Fibroblast of mammary gland (primary cell): Measurements from ENCODE around the gene SIN3A.

Experiments used
- DNase-seq: peaks from one replicate; pipeline ENCODE4 v3.0.0-alpha.2; 2010; ENCODE audit warnings: low read depth
- H3K4me3 ChIP-seq: 2 replicates; pipeline ENCODE4 v1.5.1; 2011; ENCODE audit warnings: low read depth, mild to moderate bottlenecking, low read length, moderate library complexity; ENCODE audit not compliant: control insufficient read depth
- TF ChIP-seq, protein P1 (sequence below): conservative IDR thresholded peaks from 2 replicates; pipeline ENCODE4 v1.5.1; 2011; ENCODE audit warnings: low read depth, low read length, inconsistent platforms; ENCODE audit not compliant: control insufficient read depth, insufficient read depth

The SIN3A gene

DNA sequence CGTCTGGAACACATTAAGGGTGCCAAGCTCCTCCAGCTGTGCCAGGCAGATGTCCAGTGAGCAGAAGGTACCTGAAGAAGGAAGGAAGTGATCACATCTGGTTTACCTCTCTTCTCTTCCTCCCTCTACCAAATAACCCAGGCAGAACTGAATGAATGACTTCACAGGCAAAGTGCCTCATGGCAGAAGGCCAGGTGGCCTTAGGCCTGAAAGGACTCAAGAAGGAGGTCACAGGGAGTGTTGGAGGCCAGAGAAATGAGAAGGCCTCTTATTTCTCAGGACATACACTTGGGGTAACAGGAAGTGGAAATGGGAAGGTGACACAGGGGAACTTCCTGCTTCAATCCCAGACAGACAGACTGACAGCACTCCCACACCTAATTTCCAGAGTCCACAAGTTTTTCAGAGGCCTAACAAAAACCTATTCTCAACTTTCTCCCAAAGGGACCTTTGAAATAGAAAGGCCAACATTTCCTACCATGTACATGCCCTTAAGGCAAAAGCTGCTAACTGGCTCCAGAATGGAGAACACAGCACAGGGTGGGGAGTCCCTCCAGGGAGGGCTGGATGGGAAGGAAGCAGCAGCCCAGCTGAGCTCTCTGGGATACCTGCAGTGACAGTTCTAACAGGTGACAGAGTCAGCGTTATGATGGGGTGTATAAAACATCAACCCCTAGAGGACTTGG, 17.6 kb upstream of the SIN3A start:
- H3K4me3 ChIP-seq, result no peak overlapping the region
- TF ChIP-seq, protein P1, sequence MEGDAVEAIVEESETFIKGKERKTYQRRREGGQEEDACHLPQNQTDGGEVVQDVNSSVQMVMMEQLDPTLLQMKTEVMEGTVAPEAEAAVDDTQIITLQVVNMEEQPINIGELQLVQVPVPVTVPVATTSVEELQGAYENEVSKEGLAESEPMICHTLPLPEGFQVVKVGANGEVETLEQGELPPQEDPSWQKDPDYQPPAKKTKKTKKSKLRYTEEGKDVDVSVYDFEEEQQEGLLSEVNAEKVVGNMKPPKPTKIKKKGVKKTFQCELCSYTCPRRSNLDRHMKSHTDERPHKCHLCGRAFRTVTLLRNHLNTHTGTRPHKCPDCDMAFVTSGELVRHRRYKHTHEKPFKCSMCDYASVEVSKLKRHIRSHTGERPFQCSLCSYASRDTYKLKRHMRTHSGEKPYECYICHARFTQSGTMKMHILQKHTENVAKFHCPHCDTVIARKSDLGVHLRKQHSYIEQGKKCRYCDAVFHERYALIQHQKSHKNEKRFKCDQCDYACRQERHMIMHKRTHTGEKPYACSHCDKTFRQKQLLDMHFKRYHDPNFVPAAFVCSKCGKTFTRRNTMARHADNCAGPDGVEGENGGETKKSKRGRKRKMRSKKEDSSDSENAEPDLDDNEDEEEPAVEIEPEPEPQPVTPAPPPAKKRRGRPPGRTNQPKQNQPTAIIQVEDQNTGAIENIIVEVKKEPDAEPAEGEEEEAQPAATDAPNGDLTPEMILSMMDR, result no peak
- no peak for DNase-seq

DNA sequence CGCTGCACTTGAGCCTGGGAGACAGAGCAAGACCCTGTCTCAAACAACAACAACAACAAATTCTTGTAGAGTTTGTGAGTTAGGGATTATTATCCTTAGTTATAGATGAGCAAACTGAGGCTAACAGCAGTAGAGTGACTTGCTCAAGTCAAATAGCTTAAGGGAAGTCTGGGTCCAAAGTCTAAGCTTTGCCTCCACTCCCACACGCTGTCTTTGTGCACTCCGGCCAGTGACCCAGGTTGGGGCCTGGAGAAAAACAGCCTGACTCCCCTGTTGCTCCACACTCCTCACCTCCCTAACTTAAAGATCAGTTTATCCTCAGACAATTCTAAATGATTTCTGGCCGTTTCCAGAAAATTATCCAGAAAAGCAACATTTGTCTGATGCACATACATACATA, 9.2 kb upstream of the SIN3A start:
- no peak for DNase-seq
- no peak overlapping the region for H3K4me3 ChIP-seq
- TF ChIP-seq, protein P1, result no peak

- no peak for DNase-seq
- TF ChIP-seq, protein P1, result no peak
- H3K4me3 ChIP-seq, result no peak overlapping the region
These were observed 8.1 kb upstream of the SIN3A start for GRCh38 chr15:75459581-75459980.

GRCh38 chr15:75456710-75457109, 5.2 kb upstream of the SIN3A start:
- no peak overlapping the region for H3K4me3 ChIP-seq
- DNase-seq, result no peak
- TF ChIP-seq, protein P1, result no peak

GRCh38 chr15:75455982-75456531, 4.6 kb upstream of the SIN3A start:
- peak overlapping the region; percentile 85 for H3K4me3 ChIP-seq
- DNase-seq, result peak; percentile 40
- TF ChIP-seq, protein P1, result no peak

DNA sequence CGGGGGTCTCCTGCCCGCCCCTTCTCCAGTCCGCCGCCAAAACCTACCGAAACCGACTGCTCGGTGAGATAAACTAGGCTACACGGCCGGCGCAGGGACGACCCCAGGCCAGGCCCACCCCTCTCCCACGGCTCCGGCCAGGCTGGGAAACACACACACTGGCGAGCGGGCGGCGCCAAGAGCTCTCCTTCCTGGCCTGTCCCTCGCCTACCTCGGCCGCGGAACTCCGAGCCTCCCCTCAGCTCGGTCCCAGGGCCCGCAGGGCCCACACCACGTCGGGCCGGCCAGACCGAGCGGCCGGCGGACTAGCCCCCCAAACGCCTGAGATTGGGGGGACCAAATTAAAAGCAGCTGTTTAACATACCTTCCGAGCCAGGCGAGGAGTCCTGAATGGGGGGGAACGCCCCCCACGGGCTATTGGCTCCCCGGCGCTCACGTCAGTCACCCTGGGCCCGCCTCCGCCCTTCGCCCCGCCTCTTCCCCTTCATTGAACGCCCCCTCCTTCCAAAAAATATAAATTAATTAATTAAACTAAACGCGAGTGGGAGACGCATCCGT, 4.0 kb upstream of the SIN3A start:
- H3K4me3 ChIP-seq, result peak overlapping the region; percentile 85
- TF ChIP-seq, protein P1, result no peak
- DNase-seq, result peak; percentile 63
